HEK293 (cell line): ENCODE results near the gene CILP.

Experiments used
- CTCF ChIA-PET: fragments of 350-600 bp; formaldehyde crosslinking; extraction: SDS; loops from one replicate; lab custom pipeline; 2021; ENCODE audit warnings: antibody characterized with exemption; lab: Yijun Ruan, JAX
- POLR2A ChIA-PET: fragments of 300-600 bp; formaldehyde crosslinking; extraction: SDS; loops from one replicate; lab custom pipeline; 2020; ENCODE audit warnings: antibody characterized with exemption, inconsistent platforms; lab: Yijun Ruan, JAX
- H3K27ac ChIP-seq: fragments of 200-500 bp; sonication (Bioruptor generic); 2 replicates; pipeline ENCODE4 v1.5.1; 2014; ENCODE audit warnings: low read depth, low read length, control low read depth, inconsistent platforms; ENCODE audit errors: extremely low read depth
- H3K36me3 ChIP-seq, 2 experiments: fragments of 200-500 bp in 1 of 2; sonication (Bioruptor generic) in 1 of 2; 1 replicate in 1 of 2; 2 replicates in 1 of 2; pipeline ENCODE4 v1.5.1; 2014 to 2017; ENCODE audit warnings: inconsistent platforms in 2 of 2, low read length in 2 of 2; ENCODE audit not compliant: control insufficient read depth in 2 of 2, insufficient read depth in 1 of 2
- H3K4me1 ChIP-seq: fragments of 200-500 bp; sonication (Bioruptor generic); 2 replicates; pipeline ENCODE4 v1.5.1; 2014; ENCODE audit warnings: mild to moderate bottlenecking, low read length, inconsistent platforms; ENCODE audit not compliant: control insufficient read depth, insufficient read depth
- H3K4me3 ChIP-seq: 2 replicates; pipeline ENCODE4 v1.5.1; 2011; ENCODE audit warnings: low read depth, mild to moderate bottlenecking, control low read depth, low read length, moderate library complexity
- H3K9me3 ChIP-seq: fragments of 200-500 bp; sonication (Bioruptor generic); 2 replicates; pipeline ENCODE4 v1.5.1; 2014; ENCODE audit warnings: low read depth, low read length, inconsistent platforms; ENCODE audit not compliant: control insufficient read depth, insufficient read depth
- EGR2 ChIP-seq: fragments of 450-650 bp; formaldehyde crosslinking; IDR thresholded peaks from 2 replicates; pipeline ENCODE4 v1.5.1; 2016; ENCODE audit warnings: low read depth, missing biosample characterization, missing genetic modification characterization
- GLIS1 ChIP-seq: fragments of 450-650 bp; formaldehyde crosslinking; IDR thresholded peaks from 2 replicates; pipeline ENCODE4 v1.5.1; 2016; ENCODE audit warnings: missing biosample characterization, missing genetic modification characterization
- KLF16 ChIP-seq: fragments of 450-650 bp; formaldehyde crosslinking; IDR thresholded peaks from 2 replicates; pipeline ENCODE4 v1.5.1; 2017; ENCODE audit warnings: missing biosample characterization, missing genetic modification characterization
- MYNN ChIP-seq: fragments of 450-650 bp; formaldehyde crosslinking; IDR thresholded peaks from 2 replicates; pipeline ENCODE4 v1.5.1; 2016; ENCODE audit warnings: missing biosample characterization, missing genetic modification characterization, borderline replicate concordance
- MZF1 ChIP-seq: fragments of 450-650 bp; formaldehyde crosslinking; IDR thresholded peaks from 2 replicates; pipeline ENCODE4 v1.5.1; 2017; ENCODE audit warnings: missing biosample characterization, missing genetic modification characterization, borderline replicate concordance
- PRDM1 ChIP-seq: fragments of 450-650 bp; formaldehyde crosslinking; IDR thresholded peaks from 2 replicates; pipeline ENCODE4; 2016; ENCODE audit warnings: missing biosample characterization, missing genetic modification characterization
- PRDM6 ChIP-seq: fragments of 450-650 bp; formaldehyde crosslinking; IDR thresholded peaks from 2 replicates; pipeline ENCODE4 v1.5.1; 2017; ENCODE audit warnings: missing biosample characterization, missing genetic modification characterization
- SCRT1 ChIP-seq: fragments of 450-650 bp; formaldehyde crosslinking; IDR thresholded peaks from 2 replicates; pipeline ENCODE4 v1.5.1; 2016; ENCODE audit warnings: missing biosample characterization, missing genetic modification characterization, borderline replicate concordance
- SETDB1 ChIP-seq: IDR thresholded peaks from one replicate; pipeline ENCODE4 v1.6.1; 2017; ENCODE audit warnings: mild to moderate bottlenecking, low read length, moderate library complexity, mixed read lengths; ENCODE audit not compliant: insufficient read length
- ZNF211 ChIP-seq: fragments of 450-650 bp; formaldehyde crosslinking; IDR thresholded peaks from 2 replicates; pipeline ENCODE4 v1.5.1; 2016; ENCODE audit warnings: low read depth, missing biosample characterization, missing genetic modification characterization
- ZNF362 ChIP-seq: fragments of 450-650 bp; formaldehyde crosslinking; IDR thresholded peaks from 2 replicates; pipeline ENCODE4 v1.5.1; 2016; ENCODE audit warnings: missing biosample characterization, missing genetic modification characterization
- ZNF391 ChIP-seq: fragments of 450-650 bp; formaldehyde crosslinking; IDR thresholded peaks from 2 replicates; pipeline ENCODE4 v1.5.1; 2016; ENCODE audit warnings: low read depth, missing biosample characterization, missing genetic modification characterization, borderline replicate concordance
- ZNF433 ChIP-seq: fragments of 450-650 bp; formaldehyde crosslinking; IDR thresholded peaks from 2 replicates; pipeline ENCODE4 v1.5.1; 2016; ENCODE audit warnings: missing biosample characterization, missing genetic modification characterization, low read depth
- ZNF529 ChIP-seq: fragments of 450-650 bp; formaldehyde crosslinking; IDR thresholded peaks from 2 replicates; pipeline ENCODE4 v1.5.1; 2017; ENCODE audit warnings: missing genetic modification characterization, missing biosample characterization; ENCODE audit not compliant: insufficient replicate concordance
- ZNF639 ChIP-seq: fragments of 450-650 bp; formaldehyde crosslinking; IDR thresholded peaks from 2 replicates; pipeline ENCODE4 v1.5.1; 2016; ENCODE audit warnings: missing biosample characterization, missing genetic modification characterization
- ZNF692 ChIP-seq: fragments of 450-650 bp; formaldehyde crosslinking; IDR thresholded peaks from 2 replicates; pipeline ENCODE4 v1.5.1; 2016; ENCODE audit warnings: missing biosample characterization, missing genetic modification characterization
- ZNF830 ChIP-seq: fragments of 450-650 bp; IDR thresholded peaks from 2 replicates; pipeline ENCODE4 v1.5.0; 2018; ENCODE audit warnings: missing biosample characterization, missing genetic modification characterization, low read depth, mild to moderate bottlenecking, moderate library complexity
- ZSCAN23 ChIP-seq: fragments of 450-650 bp; formaldehyde crosslinking; IDR thresholded peaks from 2 replicates; pipeline ENCODE4 v1.5.1; 2016; ENCODE audit warnings: missing biosample characterization, missing genetic modification characterization

CILP gene

GRCh38 chr15:65204236-65204930 is 6.9 kb downstream of the CILP start:
- H3K4me3 ChIP-seq, result no peak overlapping the region
- H3K36me3 ChIP-seq, result no peaks in the 10 kb centered on the region
- CTCF ChIA-PET, result no interaction called here
- H3K27ac ChIP-seq, result no peak overlapping the region
- H3K9me3 ChIP-seq, result no peaks in the 10 kb centered on the region
- POLR2A ChIA-PET, result no interaction called here
- H3K4me1 ChIP-seq, result no peaks in the 10 kb centered on the region
- TF ChIP-seq ZNF362, result no peak
- no peak for TF ChIP-seq ZSCAN23 (tag by site-specific recombination)
- no peak for TF ChIP-seq ZNF391 (tag by site-specific recombination)
- TF ChIP-seq KLF16 (tag by site-specific recombination), result no peak
- TF ChIP-seq EGR2 (tag by site-specific recombination), result no peak
- no peak for TF ChIP-seq MZF1 (tag by site-specific recombination)
- no peak for TF ChIP-seq PRDM6 (tag by site-specific recombination)

- H3K36me3 ChIP-seq, result no peaks in the 10 kb centered on the region
- TF ChIP-seq ZNF211 (tag by site-specific recombination) (no peak), ZNF433 (tag by site-specific recombination) (no peak), GLIS1 (tag by site-specific recombination) (no peak)
- no peaks in the 10 kb centered on the region for H3K9me3 ChIP-seq
- H3K27ac ChIP-seq, result no peak overlapping the region
- H3K4me3 ChIP-seq, result no peak overlapping the region
- no peaks in the 10 kb centered on the region for H3K4me1 ChIP-seq
- ChIA-PET CTCF (interaction anchor here (0.8 to 1.0 kb wide), 2 partner anchors 11 to 69 kb away, joined by 3 to 5 read pairs; no protein-coding TSS in a partner anchor), POLR2A (interaction anchor here (0.8 kb wide), 1 partner anchor 17 kb away, joined by 3 read pairs; the partner anchor contains the start of gene CLPX)
Observed at GRCh38 chr15:65201918-65202317, 9.4 kb downstream of the CILP start.

- ChIA-PET CTCF (no interaction called here), POLR2A (no interaction called here)
- no peak for TF ChIP-seq ZNF529 (tag by site-specific recombination)
- no peak for TF ChIP-seq PRDM1 (tag by site-specific recombination)
- no peak for TF ChIP-seq ZNF362
- TF ChIP-seq SCRT1, result no peak
- no peak for TF ChIP-seq ZNF639
- TF ChIP-seq ZNF830 (tag by site-specific recombination), result no peak
- TF ChIP-seq MYNN, result no peak
- no peak for TF ChIP-seq ZNF692 (tag by site-specific recombination)
- no peak for TF ChIP-seq SETDB1
- Histone ChIP-seq H3K4me1 (no peaks in the 10 kb centered on the region), H3K27ac (no peak overlapping the region), H3K36me3 (no peaks in the 10 kb centered on the region), H3K4me3 (no peak overlapping the region), H3K9me3 (no peaks in the 10 kb centered on the region)
Observed at GRCh38 chr15:65198571-65198970, 12.7 kb downstream of the CILP start.
